NCI-H510A (cell line): Measurements from ENCODE around the gene USP12.

Experiments
- DNase-seq: peaks from one replicate; lab custom pipeline; 2025; lab: John Stamatoyannopoulos, UW

The USP12 gene

GRCh38 chr13:27036236-27036981, 135.2 kb downstream of the USP12 start:
- no peak for DNase-seq

GRCh38 chr13:27035892-27036235, 135.7 kb downstream of the USP12 start:
- DNase-seq = no peak

GRCh38 chr13:27034678-27035111, 136.9 kb downstream of the USP12 start:
- DNase-seq = no peak

- no peak for DNase-seq
Measured at GRCh38 chr13:27028683-27029480, 142.7 kb downstream of the USP12 start.

GRCh38 chr13:27027086-27027667, 144.4 kb downstream of the USP12 start:
- no peak for DNase-seq

GRCh38 chr13:27026396-27026795, 145.2 kb downstream of the USP12 start:
- no peak for DNase-seq

GRCh38 chr13:27024776-27025492, 146.7 kb downstream of the USP12 start:
- DNase-seq = no peak

GRCh38 chr13:27024074-27024461, 147.5 kb downstream of the USP12 start:
- no peak for DNase-seq

- no peak for DNase-seq
Measured at GRCh38 chr13:27023385-27024073, 148.1 kb downstream of the USP12 start.

GRCh38 chr13:27022571-27023311, 148.9 kb downstream of the USP12 start:
- DNase-seq = peak; percentile 48

GRCh38 chr13:27020415-27020814, 151.2 kb downstream of the USP12 start:
- DNase-seq = no peak

GRCh38 chr13:27018882-27019281, 152.7 kb downstream of the USP12 start:
- no peak for DNase-seq

GRCh38 chr13:27018344-27018861, 153.2 kb downstream of the USP12 start:
- DNase-seq = no peak

- no peak for DNase-seq
Measured at GRCh38 chr13:27016875-27017274, 154.7 kb downstream of the USP12 start.
